HG03521 (cell line): ENCODE results near the gene TANGO6.

Experiments used
- ATAC-seq: cut with Tn5 transposase; IDR thresholded peaks from one replicate; pipeline ENCODE4 v1.9.1; 2021; ENCODE audit warnings: mild to moderate bottlenecking, moderate library complexity; ENCODE audit not compliant: unreplicated experiment

The TANGO6 gene

GRCh38 chr16:68860978-68861892 is 17.9 kb downstream of the TANGO6 start:
- no peak for ATAC-seq

GRCh38 chr16:68866933-68867332 is 23.6 kb downstream of the TANGO6 start:
- no peak for ATAC-seq

- no peak for ATAC-seq
These were observed 26.3 kb downstream of the TANGO6 start for GRCh38 chr16:68869492-68870088.

- ATAC-seq: no peak
These were observed 30.5 kb downstream of the TANGO6 start for GRCh38 chr16:68873635-68874471.

- no peak for ATAC-seq
These were observed 32.5 kb downstream of the TANGO6 start for GRCh38 chr16:68875871-68876270.

GRCh38 chr16:68883685-68884084 is 40.4 kb downstream of the TANGO6 start:
- ATAC-seq: no peak

GRCh38 chr16:68884401-68884800 is 41.1 kb downstream of the TANGO6 start:
- ATAC-seq: no peak

- no peak for ATAC-seq
These were observed 41.8 kb downstream of the TANGO6 start for GRCh38 chr16:68884861-68885720.

- no peak for ATAC-seq
These were observed 43.8 kb downstream of the TANGO6 start for GRCh38 chr16:68887107-68887506.

- no peak for ATAC-seq
These were observed 46.3 kb downstream of the TANGO6 start for GRCh38 chr16:68889508-68890150.

- no peak for ATAC-seq
These were observed 48.9 kb downstream of the TANGO6 start for GRCh38 chr16:68892214-68892613.

- ATAC-seq: no peak
These were observed 49.6 kb downstream of the TANGO6 start for GRCh38 chr16:68892898-68893297.

- no peak for ATAC-seq
These were observed 50.7 kb downstream of the TANGO6 start for GRCh38 chr16:68893710-68894705.

GRCh38 chr16:68894714-68895113 is 51.4 kb downstream of the TANGO6 start:
- ATAC-seq: no peak

GRCh38 chr16:68898026-68898425 is 54.7 kb downstream of the TANGO6 start:
- no peak for ATAC-seq

- ATAC-seq: no peak
These were observed 56.7 kb downstream of the TANGO6 start for GRCh38 chr16:68900009-68900408.

- ATAC-seq: no peak
These were observed 59.0 kb downstream of the TANGO6 start for GRCh38 chr16:68902003-68902968.

GRCh38 chr16:68902969-68903345 is 59.6 kb downstream of the TANGO6 start:
- no peak for ATAC-seq
